HUDEP-2 (cell line): ENCODE results near the gene SIX3.

ENCODE experiments used
- DNase-seq, 76 experiments: peaks; one replicate each; lab custom pipeline; 2025; ENCODE audit not compliant: unreplicated experiment in 76 of 76; lab: John Stamatoyannopoulos, UW

The SIX3 gene

DNA sequence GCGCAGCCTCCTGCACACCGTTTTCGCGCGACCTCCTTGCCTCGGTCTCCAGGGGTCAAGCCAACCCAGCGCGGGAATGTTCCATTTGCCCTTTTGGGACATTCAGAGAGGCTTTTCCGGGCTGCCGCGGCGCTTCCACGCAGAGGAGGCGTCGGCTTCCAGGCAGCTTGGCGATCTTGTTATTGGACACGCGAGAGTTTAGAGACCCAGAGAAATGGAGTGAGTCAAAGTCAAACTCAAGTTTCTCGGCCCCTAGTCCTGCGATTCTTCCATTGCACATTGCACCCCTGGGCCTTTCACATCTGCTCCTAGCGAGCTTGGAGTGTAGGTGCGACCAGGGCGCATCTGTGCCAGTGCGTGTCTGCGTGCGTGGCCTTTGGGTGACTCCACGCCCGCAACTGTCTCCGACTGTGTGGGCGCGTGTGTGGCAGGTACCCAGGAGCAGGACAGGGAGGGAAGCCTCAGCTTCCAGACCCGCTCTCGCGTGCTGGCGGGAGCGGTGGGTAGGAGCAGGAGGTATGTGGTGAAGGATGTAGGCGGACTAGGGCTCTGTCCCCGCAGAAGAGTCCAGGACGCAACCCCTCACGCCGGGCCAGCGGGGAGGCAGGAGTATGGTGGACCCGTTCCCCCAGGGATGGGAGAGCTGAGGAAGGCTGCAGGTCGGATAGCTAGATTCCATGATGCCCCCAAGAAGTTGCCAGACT, 13.5 kb downstream of the SIX3 start:
- DNase-seq, result no peak

DNA sequence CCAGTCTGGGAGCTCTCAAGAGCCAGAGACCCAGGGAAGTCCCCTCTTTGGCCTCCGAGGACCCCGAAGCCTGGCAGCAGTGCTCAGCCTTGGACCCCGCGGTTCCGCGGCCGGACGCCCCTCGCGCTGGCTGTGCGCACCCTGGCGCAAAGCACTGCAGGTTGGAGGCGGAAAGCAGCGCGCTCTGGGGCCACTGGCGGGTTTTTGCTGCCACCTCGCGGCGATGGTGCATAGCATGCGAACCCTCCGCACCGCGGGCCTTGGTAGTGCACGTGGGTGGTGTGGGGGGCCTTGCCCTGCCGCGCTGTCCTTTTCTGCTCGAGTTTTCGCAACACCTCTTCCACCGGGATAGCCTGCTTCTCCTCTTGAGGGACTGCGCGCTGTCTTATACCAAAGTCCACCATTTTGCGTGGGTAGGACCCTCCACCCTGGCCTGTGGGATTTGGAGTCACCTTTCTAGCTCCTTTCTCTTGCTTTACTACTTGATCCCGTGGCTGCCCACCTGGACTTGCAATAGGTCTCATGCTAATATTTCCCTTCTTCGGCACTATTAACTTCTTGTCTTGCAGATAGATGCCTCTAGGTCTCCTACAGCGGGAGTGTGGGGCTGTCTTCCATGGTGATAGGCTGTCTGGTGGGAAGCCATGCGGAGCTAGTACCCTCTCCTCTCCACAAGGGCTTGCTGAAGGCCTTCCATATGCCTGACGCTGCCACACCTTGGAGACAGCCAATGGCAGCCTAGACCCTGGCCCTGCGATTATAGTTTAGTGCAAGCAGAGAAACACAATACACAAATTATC, 14.3 kb downstream of the SIX3 start:
- DNase-seq, result peak in 62 of 76 experiments; percentile 5 to 77 (median 50)

DNA sequence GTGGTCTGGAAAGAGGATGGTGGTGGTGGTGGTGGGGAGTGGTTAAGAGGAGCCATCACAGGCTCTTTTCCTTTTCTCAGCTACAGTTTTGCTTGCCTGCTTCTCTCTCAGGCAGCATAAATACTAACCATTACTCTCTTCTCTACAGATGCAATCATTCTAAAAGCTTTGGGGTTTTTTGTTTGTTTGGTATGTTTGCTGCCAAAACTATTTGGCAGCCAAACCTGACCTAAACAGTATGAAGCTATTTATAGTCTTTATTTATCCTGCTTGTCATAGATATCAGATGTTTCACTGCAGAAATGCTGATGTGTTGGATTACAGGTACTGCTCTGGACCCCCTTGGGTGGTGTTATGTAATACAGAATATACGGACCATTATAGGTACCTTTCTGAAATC, 15.3 kb downstream of the SIX3 start:
- DNase-seq, result no peak

DNA sequence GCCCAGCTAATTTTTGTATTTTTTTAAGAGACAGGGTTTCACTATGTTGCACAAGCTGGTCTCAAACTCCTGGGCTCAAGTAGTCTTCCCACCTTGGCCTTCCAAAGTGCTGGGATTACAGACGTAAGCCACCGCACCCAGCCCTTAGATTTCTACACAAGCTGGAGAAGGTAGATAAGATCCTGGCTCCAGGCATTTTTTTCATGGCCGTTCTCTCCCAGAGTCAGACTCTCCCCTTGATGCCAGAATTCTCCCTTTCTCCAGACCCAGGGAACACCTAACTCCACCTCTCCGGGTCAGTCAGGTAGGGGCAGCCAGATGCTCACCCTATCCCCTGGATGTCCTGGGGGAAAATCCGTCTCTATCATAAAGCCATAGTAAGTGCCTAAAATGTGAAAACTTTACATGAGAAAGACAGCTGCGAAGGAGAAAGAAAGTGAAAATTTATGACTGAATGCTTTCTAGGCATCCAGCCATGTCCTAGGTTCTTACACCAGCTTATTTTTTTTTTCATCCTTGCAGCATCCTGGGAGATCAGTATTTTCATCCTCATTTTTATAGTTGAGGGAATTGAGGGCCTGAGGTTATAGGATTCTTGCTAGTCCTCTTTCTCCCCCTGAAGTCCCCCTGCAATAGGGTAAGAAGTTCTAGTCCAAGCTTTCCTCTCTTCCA, 16.3 kb downstream of the SIX3 start:
- DNase-seq, result no peak

DNA sequence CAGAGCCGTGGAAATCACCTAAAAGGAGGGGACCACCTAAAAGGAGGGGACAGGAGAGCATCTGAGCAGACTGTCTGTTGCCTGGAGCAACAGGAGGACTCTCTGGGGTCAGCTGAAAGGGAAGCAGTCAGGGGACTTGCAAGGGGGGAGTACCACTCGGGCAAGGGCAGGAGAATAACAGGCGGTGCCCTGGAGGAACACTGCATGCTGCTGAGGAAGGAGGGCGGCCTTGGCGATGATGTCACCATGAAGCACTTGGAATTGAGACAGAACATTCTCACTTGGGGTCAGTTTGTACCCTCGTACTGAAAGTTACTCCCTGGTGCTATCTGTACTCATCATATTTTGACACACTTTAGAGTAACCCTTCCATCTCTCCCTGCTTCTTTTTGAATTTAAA, 18.4 kb downstream of the SIX3 start:
- DNase-seq, result no peak

DNA sequence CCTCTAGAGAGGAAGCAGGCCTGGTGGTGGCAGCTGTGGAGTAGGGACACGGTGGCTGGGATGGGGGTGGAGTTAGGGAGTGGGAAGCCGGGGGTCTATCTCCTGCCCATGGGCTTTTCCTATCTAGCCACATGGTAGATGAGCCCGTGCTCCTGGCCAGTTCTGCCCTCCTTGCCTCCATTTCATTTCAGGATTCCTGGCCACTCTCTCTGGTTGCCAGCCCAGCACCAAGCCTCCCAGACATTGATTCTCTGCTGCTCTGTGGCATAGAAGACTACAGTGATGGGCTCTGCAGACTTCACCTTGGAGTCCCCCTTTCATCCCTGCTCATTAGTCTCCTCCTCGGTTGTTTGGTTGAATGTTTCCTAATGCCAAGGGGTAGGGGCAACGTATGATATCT, 19.4 kb downstream of the SIX3 start:
- no peak for DNase-seq

DNA sequence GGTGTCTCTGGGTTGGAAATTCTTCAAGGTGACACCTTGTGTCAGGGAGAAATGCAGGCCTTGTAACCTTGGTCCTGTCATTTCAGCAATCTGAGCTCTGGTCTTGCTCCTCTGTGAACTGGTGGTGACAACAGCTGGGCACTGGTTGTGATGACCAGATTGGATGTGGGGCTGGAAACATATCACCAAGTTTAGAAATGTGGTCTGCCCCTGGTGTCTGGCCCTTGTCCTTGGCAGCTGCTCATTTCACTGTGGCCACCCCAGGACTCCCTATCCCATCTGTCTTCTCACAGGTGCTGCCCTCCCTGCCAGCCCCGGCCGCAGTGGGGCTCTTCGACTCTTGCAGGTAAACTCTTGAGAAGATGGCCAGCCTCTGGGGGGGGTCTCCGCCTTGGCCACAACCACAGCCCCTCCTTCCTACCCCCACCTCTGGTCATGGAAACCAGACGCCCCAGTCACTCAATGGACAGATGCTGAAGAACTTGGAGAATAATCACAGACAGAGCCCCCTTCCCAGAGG, 20.7 kb downstream of the SIX3 start:
- DNase-seq, result no peak

DNA sequence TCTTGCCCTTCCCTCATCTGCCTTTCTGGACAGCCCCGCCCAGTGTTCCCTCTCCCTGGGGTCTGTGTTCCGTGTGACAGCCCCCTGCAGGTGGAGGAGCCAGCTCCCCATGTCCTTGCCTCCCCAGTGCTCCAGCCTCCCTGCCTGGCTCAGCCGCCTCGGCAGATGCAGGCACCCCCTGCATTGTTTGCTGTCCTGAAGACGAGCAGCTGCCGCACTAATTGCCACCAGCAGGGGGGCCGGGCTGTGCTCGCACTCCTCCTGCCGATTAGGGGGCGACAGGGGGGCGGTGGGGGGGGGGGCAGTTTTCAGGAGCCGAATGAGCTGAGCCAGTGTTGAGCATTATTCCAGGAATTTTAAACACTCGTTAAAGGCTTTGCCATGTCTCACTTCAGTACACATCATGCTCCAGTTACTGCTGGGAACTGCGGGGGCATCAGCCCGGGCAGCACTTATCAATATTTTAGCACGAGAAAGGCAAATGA, 23.3 kb downstream of the SIX3 start:
- no peak for DNase-seq

DNA sequence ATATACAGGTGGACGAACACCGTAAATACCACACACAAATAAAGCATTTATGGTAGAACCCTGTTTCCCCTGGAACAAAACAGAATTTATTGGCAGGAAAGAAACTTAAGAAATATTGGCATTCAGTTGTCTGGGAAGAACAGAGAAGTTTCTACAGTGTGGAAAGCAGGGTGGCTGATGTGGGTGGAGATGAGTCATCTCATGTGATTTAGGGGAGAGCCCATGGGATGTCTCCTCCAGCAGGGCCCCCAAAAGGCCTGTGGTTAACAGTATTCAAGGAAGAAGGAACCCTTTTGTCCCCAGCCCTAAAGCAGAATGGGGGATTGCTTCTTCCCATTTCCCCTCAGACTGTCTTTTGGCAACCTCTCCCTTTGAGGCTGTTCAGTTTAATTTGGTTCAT, 24.2 kb downstream of the SIX3 start:
- DNase-seq, result no peak

DNA sequence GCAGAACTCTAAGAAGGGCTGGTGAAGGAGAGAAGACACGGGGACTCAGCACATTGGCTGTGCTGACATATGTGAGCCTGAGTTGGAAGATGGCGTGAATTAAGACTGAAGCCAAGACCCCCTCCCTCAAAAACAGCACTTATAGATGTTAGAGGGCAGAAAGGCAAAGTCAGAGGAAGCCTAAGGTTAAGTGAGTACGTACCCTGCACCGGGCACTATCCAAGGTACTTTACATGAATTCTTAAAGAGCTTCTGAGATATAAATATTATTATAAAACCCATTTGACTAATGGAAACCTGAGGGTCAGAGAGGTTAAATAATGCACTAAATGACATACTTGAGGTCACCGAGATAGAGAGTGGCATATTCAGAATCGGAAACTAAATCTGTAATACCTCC, 25.6 kb downstream of the SIX3 start:
- no peak for DNase-seq

DNA sequence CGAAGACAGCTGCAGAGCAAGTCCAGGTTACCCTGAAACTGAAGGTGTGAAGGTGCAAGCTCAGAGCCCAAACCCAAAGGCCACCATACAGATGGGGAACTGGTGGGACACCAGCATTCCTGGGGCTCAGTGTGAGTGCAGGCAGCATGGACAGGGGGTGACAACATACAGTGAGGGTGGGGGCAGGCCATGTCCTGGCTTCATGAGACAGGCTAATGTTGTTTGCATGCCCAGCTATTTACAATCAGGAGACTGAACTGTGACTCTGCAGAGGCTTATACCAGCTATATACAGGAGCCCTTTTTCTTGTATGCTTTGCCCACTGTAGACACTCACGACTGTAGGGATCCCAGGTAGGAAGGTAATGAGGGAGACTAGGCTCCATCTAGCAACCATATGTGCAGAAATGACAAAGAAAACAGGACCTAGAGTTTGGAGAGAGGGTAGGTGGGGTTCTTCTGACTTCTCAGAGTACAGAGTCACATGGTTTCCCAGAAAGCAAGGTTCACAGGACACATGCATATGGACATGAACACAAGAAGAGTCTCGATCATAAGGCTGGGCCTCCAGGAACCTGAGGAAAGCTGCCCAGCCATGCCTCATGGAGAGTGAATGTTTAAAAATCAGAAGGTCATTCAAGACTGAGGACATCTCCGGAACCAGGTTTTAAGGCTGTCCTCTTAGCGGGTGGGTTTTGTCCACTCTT, 26.4 kb downstream of the SIX3 start:
- DNase-seq, result no peak

DNA sequence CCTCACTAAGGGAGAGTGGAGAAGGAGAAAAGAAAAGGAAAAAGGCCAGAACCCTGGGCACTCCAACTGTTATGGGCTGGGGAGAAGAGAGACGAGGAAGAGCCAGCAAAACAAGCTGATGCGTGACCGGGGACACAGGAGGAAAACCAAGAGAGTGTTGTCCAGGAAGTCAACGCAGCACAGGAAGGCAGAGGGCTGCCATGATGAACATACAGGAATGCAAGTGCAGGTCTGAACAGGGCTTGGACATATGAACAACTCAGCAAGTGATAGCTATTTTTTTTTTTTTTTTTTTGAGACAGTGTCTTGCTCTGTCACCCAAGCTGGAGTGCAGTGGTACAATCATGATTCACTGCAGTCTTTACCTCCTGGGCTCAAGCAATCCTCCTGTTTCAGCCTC, 28.4 kb downstream of the SIX3 start:
- no peak for DNase-seq

DNA sequence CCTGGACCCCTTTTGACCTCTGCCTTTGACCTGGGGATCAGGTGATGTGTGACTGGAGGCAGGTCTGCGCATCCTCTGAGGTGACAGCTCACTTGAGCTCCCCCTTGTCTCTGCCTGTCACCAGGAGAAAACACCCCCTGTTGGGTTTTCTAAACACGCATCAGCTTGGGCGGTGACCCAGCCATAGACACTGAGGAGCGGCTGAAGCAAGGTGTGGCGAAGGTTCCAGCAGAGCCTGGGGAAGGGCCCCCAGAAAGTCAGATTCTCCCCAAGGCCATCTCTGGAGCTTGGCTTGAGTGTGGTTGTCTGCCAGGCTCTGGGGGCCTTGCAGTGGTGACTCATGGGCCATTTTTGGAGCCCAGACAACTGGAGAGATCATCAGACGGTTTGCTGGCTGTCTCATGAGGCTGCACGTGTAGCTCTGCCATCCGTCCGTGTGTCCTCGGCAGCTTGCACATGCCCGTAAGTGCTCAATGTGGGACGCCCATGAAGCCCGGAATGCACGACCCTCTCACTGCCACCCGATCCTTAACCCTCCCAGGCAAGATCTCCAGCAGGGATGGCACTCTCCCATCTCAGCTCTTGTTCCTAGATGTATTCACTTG, 29.4 kb downstream of the SIX3 start:
- DNase-seq, result no peak

DNA sequence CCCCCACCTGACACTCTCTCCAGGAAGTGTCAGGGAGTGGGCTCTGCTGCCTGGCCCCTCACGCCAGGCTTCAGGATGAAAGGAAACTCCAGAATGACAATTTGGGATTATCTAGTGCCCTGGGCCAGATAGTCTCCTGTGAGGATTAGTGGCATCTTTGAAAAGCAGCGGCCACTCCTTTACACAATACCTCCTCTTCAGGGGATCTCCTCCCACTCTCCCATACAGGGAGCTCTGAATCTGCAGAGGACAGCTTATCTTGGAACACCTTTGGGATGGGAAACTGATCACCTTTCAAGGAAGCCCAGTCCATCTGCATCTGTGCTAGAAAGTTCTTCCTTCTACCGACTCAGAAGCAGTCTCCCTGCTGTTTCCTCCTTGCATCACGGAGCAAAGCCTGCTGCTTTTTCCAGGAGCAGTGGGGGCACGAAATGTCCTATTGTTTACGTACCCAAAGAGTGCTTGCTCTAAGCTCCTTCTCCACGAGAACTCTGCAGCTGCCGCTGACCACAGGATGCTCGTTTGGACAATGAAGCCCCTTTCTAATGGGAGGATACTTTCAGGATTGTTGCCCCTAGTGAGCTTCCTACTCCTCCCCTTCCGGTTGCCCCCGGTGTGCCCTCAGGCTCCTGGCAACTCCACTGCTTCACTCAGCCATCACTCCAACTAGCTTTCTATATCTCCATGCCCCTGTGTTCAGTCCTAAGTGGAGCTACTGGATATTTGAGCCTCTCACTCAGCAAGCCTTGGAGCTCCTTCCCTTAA, 31.5 kb downstream of the SIX3 start:
- no peak for DNase-seq

DNA sequence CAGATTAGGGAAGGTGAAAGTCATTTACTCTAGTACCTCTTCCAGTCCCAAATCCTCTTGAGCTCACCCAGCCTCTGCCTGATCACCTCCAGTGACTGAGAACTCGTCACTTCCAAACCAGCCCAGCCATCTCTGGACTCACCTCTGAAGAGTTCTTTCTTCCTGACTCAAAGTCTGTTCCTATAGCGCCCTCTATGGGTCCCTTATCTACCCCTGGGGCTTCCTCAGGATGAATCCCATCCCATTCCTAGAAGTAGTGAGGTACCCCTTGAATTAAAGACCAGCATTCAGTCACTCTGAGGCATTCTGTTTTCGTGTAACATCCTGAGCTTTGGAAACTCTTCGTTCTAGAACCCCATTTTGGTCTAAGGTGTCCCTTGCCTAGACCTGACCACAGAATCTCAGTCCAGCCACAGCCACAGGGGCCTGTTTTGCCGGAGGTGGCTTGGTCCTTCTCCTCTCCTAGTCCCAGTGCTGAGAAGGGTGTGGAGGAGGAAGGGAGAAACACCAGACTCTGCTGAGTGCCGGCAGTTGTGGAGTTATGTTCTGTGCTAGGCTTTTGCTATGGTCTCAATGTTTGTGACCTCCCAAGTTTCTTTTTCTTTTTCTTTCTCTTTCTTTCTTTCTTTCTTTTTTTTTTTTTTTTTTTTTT, 32.7 kb downstream of the SIX3 start:
- peak in 14 of 76 experiments; percentile 2 to 51 (median 14) for DNase-seq

DNA sequence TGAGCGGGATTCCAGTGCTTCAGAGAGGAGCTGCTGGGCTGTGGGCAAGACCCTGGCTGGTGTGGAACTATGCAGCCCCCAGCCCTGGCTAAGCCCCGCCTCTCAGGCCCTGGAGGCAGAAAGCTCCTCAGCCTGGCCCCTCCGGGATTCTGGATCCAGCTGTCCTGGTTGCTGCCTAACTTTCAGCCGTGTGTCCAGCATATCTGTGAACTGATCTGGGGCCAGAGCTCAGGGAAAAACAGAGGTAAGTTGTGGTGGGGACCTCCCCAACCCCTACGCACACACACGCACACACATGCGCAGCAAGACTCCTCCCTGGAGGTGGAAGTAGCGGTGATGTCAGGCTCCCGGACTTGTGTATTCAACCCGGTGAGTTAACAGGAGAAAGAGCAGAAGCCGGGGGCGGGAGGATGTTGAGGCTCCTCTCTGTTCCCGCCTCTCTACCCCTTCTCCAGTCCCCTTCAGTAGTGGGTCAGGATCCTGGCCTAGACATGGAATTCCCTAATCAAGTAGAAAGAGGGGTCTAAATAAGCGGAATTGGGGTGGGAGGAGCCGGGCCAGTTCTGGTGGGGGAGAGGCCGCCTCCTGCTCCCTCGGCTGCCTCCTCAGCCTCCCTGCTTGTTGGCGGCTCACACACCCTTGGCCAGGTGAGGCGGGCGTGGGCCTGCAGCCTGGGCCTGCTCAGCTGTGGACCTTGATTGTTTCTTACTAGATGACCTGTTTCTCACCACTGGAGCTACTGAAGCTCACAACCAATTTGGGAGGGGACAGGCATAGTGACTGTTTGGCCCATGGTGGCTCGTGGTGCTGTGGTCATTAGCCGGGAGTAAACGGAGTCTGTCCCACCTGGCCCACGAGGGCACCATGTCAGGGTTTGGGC, 34.3 kb downstream of the SIX3 start:
- DNase-seq, result no peak

DNA sequence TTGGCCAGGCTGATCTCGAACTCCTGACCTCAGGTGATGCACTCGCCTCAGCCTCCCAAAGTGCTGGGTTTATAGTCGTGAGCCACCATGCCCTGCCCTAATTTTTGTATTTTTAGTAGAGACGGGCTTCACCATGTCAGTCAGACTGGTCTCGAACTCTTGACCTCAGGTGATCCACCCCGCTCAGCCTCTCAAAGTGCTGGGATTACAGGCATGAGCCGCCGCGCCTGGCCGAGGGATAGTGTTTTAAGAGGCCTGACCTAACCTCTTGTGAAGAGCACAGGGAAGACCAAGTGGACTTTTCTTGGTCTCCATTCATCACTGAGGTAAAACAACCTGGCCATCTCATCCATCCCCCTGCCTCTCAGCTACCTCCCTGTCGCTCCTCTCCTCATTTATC, 38.1 kb downstream of the SIX3 start:
- no peak for DNase-seq
